HFFc6 (cell line): Measurements from ENCODE around the gene CDK1. TPM values are rescaled to one million over a fixed set of nuclear protein-coding genes. Genes with fewer than 3 reads are reported as not detected.

Source experiments
- DNase-seq: peaks from one replicate; pipeline ENCODE4 v3.0.0-alpha.2; 2018
- H3K27ac Mint-ChIP-seq: 2 replicates; pipeline ENCODE4 v1.8.0; 2020; ENCODE audit warnings: mild to moderate bottlenecking, mixed read lengths
- H3K27me3 Mint-ChIP-seq: 2 replicates; pipeline ENCODE4 v1.8.0; 2021; ENCODE audit warnings: mild to moderate bottlenecking, moderate library complexity, mixed read lengths; ENCODE audit not compliant: insufficient read depth
- H3K36me3 Mint-ChIP-seq: 2 replicates; pipeline ENCODE4 v1.8.0; 2021; ENCODE audit warnings: low read depth, mixed read lengths
- H3K4me1 Mint-ChIP-seq: 2 replicates; pipeline ENCODE4 v1.8.0; 2020; ENCODE audit warnings: low read depth, mixed read lengths
- H3K4me3 Mint-ChIP-seq: 2 replicates; pipeline ENCODE4 v1.8.0; 2020; ENCODE audit warnings: mild to moderate bottlenecking, moderate library complexity, mixed read lengths
- H3K9me3 Mint-ChIP-seq: 2 replicates; pipeline ENCODE4 v1.8.0; 2020; ENCODE audit warnings: mild to moderate bottlenecking, mixed read lengths
- CTCF ChIP-seq: fragments of 200-600 bp; sonication (generic); IDR thresholded peaks from 2 replicates; pipeline ENCODE4 v1.5.0; 2021; ENCODE audit warnings: antibody characterized with exemption, mild to moderate bottlenecking
- total RNA-seq, 6 experiments: library from RNA; stranded (reverse); fragmentation: NEBNext Ultra II Directional; extraction: Animal tissue kit (Norgen Biotek cat#: 25700); gene quantifications; 2 replicates in 1 of 6; 3 replicates in 5 of 6; pipeline ENCODE4 v1.2.3, GENCODE V29; 2021

CDK1 gene
- total RNA-seq, 6 experiments from 2014 or later, result 18.3 to 43.0 (median 38.5) TPM

- DNase-seq, result no peak
- no peak overlapping the region for H3K27ac Mint-ChIP-seq
- TF ChIP-seq CTCF, result no peak
- H3K27me3 Mint-ChIP-seq, result peaks cover 3% of the 10 kb centered on the region; the same call in 1 of the 2 replicates
- no peaks in the 10 kb centered on the region for H3K9me3 Mint-ChIP-seq
- H3K4me1 Mint-ChIP-seq, result no peaks in the 10 kb centered on the region
- no peak overlapping the region for H3K4me3 Mint-ChIP-seq
- H3K36me3 Mint-ChIP-seq, result no peaks in the 10 kb centered on the region
Measured at GRCh38 chr10:60742512-60742911, 35.8 kb upstream of the CDK1 start.

- TF ChIP-seq CTCF, result no peak
- peaks cover 14% of the 10 kb centered on the region for H3K27me3 Mint-ChIP-seq
- H3K9me3 Mint-ChIP-seq, result no peaks in the 10 kb centered on the region
- H3K36me3 Mint-ChIP-seq, result no peaks in the 10 kb centered on the region
- no peak overlapping the region for H3K27ac Mint-ChIP-seq
- DNase-seq, result no peak
- no peaks in the 10 kb centered on the region for H3K4me1 Mint-ChIP-seq
- no peak overlapping the region for H3K4me3 Mint-ChIP-seq
Measured at GRCh38 chr10:60747817-60748469, 30.3 kb upstream of the CDK1 start.

GRCh38 chr10:60753152-60753551 lies 25.1 kb upstream of the CDK1 start:
- Mint-ChIP-seq H3K27ac (no peak overlapping the region), H3K9me3 (no peaks in the 10 kb centered on the region), H3K36me3 (no peaks in the 10 kb centered on the region), H3K4me3 (no peak overlapping the region), H3K4me1 (peaks cover 7% of the 10 kb centered on the region), H3K27me3 (peaks cover 13% of the 10 kb centered on the region)
- no peak for TF ChIP-seq CTCF
- no peak for DNase-seq

GRCh38 chr10:60753817-60754216 lies 24.5 kb upstream of the CDK1 start:
- DNase-seq, result no peak
- Mint-ChIP-seq H3K36me3 (no peaks in the 10 kb centered on the region), H3K9me3 (no peaks in the 10 kb centered on the region), H3K4me3 (no peak overlapping the region), H3K27ac (no peak overlapping the region), H3K4me1 (peaks cover 7% of the 10 kb centered on the region), H3K27me3 (peaks cover 8% of the 10 kb centered on the region)
- no peak for TF ChIP-seq CTCF

GRCh38 chr10:60757420-60757895 lies 20.8 kb upstream of the CDK1 start:
- Mint-ChIP-seq H3K4me1 (peaks cover 7% of the 10 kb centered on the region), H3K36me3 (no peaks in the 10 kb centered on the region), H3K4me3 (no peak overlapping the region)

More at GRCh38 chr10:60757420-60757895, 20.8 kb upstream of the CDK1 start:
- no peak for TF ChIP-seq CTCF
- DNase-seq, result no peak
- Mint-ChIP-seq H3K9me3 (no peaks in the 10 kb centered on the region), H3K27ac (no peak overlapping the region), H3K27me3 (peaks cover 10% of the 10 kb centered on the region)
